Stimulated activated CD8-positive, alpha-beta memory T cell treated with anti-CD3 and anti-CD28 coated beads, Interleukin-4, amount 100 ng/mL, for 48 hours (primary cell): Measurements from ENCODE around the gene ZNF683.

Source experiments
- DNase-seq: peaks from one replicate; pipeline ENCODE4 v3.0.0-alpha.2; 2020

Gene ZNF683

DNA sequence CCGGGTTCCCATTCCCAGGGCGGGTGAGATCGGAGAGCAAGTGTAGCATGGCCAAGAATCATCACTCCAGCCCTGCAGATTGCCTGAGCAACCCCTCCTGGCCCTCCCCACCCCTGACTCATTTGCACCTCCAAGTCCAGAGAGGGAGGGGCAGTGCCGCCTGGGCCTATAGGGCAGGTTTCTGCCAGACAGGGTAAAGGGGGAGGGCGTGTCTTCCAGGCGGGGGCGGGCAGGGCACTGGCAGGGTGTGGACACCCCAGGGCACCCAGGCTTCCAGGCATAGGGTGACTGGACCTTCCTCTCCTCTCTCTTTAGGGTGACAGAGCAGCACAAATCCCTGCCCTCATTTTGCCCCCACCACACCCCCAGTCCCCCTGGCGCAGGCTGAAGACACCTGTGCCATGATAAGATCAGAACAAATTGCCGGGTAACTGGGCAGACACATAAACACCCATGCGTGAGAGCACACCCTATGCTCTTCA is 15.4 kb downstream of the ZNF683 start:
- DNase-seq = no peak

- DNase-seq = no peak
Measured at GRCh38 chr1:26356106-26356505, 16.4 kb downstream of the ZNF683 start.

- no peak for DNase-seq
Measured at GRCh38 chr1:26354972-26355371, 17.6 kb downstream of the ZNF683 start.

- no peak for DNase-seq
Measured at GRCh38 chr1:26353976-26354820, 18.4 kb downstream of the ZNF683 start, which contains the start of gene CRYBG2. Gene CRYBG2 (minus strand): TSS chr1:26354130. CDS start chr1:26346657, 7,473 bp downstream.

DNA sequence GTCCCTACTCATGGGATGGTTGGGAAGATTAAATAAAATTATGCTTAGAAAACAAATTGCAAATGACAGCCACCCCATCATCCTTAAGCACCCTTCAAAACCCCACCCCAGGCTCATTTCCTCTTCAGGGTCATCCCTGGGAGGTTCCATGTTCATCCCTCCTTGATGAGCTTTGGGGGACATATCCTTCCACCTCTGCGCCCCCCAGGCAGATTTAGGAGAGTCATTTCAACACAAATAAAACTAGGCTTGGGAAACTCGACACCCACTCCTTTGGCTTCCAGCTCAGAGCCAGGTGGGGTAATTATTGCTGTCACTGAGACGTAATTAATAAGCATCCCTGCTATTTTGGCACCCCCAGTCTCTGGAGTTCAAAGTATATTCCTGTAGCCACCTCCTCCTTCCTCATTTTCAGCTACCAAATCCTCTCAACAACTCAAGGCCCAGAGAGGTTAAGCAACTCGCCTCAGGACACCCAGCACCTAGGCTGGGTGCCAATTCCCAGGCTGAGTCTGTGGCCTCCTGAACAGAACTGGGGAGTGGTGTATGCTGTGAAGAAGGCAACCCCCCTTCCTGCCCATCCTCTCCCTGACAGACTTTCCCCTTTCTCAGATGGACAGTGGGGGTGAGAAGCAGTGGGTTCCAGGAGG is 19.2 kb downstream of the ZNF683 start:
- DNase-seq = no peak

DNA sequence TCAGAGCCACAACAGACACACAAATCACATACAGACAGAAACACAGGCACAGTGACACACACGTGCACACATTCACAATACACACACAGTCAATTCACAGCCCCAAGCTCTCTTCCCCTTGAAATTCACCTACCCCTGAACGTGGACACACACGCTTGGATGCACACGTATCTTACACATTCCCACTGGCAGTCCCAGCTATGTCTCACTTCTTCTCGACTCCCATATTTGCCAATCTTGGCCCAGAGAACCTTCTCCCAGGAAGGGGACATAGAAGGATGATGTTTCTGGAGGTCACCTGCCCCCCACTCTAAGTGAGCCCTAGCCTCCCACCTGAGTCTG is 20.2 kb downstream of the ZNF683 start:
- no peak for DNase-seq

- no peak for DNase-seq
Measured at GRCh38 chr1:26351590-26352337, 20.8 kb downstream of the ZNF683 start.

GRCh38 chr1:26350701-26351589 is 21.6 kb downstream of the ZNF683 start:
- no peak for DNase-seq

- DNase-seq = no peak
Measured at GRCh38 chr1:26350343-26350700, 22.2 kb downstream of the ZNF683 start.

DNA sequence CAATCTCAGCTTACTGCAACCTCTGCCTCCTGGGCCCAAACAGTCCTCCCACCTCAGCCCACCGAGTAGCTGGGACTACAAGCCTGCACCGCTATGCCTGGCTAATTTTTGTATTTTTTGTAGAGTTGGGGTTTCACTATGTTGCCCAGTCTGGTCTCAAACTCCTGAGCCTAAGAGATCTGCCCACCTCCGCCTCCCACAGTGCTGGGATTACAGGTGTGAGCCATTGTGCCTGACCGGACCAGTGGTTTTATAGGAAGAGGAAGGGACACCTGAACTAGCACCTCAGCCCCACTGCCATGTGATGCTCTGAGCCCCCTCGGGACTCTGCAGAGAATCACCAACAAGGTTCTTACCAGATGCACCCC is 22.7 kb downstream of the ZNF683 start:
- DNase-seq = no peak

GRCh38 chr1:26349188-26349876 is 23.2 kb downstream of the ZNF683 start:
- DNase-seq = no peak

DNA sequence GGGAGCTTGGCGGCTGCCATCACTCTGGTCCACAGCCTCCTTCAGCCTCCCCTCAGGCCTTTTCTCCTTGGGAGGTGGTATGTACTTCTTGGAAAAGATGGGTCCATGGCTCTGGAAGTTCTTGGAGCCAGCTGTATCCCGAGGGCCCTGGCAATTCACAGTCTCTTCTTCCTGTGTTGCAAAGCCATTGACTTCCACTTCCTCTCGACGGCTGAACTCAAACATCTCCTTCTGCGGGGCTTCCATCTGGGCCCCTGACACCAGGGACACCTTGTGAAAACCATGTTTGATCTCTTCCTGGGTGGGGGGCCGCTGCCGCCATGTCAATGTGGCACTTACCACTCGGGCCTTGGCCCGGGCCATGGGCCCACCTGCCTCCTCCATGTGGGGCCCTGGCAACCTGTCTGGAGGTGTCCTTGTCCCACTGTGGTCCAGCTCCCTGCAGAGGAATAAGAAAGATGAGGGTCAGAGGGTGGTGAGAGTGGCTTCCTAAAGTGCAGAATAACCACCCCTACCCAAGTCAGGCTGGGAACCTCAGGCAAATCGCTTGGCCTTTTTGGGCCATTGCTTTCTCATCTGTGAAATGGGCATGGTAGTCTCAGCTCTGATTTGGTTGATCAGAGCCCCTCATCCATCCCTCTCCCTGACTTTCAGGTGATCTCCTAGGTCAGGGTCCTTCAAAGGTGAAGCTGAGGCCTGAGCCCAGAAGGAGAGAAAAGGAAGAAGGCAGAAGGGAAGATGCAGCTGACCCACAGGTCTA is 26.1 kb downstream of the ZNF683 start:
- no peak for DNase-seq

DNA sequence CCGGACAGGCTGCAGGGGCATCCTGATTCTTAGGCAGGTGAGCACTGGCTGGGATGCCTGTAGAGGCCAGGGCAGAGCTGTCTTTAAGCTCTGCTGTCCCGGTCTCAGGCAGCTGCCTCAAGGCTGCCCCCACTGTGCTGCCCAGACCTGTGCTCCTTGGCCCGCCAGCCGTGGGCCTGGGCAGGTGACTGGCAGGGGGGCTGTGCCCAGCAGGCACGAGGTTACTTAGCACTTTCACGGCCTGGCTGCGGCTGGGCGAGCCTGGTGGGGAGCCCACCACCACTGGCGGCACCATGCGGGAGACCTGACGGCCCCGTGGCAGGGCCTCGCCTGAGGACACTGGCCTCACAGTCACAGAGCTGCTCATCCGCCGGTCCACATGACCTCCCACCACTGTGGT is 26.8 kb downstream of the ZNF683 start:
- no peak for DNase-seq

GRCh38 chr1:26344147-26344920 is 28.2 kb downstream of the ZNF683 start:
- DNase-seq = no peak

DNA sequence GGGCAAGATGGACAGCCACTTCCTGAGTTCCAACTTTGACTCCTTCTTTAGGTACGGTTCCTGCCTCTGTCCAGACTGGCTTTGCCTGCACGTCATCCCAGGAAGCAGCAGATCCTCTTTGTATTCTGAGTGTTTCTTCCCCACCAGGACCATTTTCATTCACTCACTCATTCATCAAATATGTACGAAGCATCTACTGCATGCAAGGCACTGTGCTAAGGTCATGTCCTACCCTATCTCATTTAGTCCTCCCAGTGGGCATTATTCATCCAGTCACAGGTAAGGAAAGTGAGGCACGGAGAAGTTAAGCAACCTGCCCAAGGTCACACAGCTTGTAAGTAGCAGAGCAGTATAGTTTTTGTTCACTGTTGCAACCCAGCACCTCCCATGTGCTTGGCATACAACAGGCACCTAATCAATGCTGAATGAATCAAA is 32.5 kb downstream of the ZNF683 start:
- DNase-seq = no peak

DNA sequence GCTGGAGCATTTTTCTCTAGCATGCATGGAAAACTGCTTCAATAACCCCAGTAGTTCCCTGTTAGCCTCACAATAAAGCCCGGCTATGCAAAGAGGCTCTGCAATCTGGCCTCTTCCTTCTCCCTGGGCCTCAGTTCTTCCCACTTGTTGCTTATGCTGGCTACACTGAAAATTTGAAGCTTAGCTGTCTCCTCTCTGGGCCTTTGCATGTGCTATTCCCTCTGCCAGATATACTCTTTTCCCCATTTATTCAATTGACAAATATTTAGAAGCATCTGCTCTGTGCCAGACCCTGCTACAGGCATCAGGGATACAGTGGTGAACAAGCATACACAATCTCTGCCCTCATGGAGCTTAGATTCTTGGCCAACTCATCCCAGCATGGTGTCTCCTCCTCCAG is 33.9 kb downstream of the ZNF683 start:
- no peak for DNase-seq

GRCh38 chr1:26337625-26338024 is 34.9 kb downstream of the ZNF683 start:
- DNase-seq = no peak

- no peak for DNase-seq
Measured at GRCh38 chr1:26337206-26337535, 35.4 kb downstream of the ZNF683 start.

DNA sequence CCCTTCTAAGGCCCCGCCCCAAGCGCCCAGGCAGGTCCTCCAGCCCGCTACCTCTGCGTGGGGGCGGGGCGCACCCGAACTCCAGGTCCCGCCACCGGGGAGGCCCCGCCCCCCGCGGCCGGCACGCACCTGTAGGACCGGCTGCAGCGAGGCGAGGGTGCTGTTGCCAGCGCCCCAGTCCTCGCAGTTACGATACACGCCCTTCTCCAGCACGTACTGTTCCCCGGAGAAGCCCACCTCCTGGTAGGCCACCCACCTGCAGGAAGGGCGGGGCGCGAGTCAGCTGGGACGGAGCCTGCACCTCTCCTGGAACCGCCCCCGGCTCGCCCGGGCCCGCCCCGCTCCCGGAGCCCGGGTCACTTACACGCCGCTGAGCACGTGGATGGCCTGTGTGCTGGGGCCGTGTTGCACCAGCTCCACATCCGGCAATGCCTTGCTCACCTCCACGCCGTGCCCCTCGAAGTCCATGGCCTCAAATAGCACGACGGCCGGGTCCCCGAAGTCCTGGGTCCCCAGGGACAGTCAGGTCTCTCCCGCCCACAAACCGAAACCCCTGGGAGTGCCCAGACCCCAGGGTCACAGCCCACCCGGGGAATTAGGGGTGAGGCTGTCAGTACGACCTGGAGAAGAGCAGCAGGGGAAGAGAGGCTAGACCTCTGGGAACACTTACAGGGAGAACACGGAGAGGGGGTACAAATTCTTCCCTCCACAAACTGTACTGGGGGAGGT is 35.9 kb downstream of the ZNF683 start:
- DNase-seq = peak; percentile 90
